GM12878 (cell line): ENCODE results near the gene ADK. TPM values are rescaled to one million over a fixed set of nuclear protein-coding genes. Genes with fewer than 3 reads are reported as not detected.

Experiments used
- ATAC-seq: fragments of 200-7000 bp; cut with Tn5 transposase; 3 replicates; pipeline ENCODE4 v1.9.1; 2020; ENCODE audit warnings: mild to moderate bottlenecking, moderate library complexity
- BruUV-seq: library from RNA; stranded (reverse); fragments of 400-500 nt; replicated peaks from 2 replicates; lab custom pipeline; 2021; lab: Mats Ljungman, UMichigan
- CTCF ChIA-PET: fragments of 300-600 bp; sonication (Branson Sonifier 250); formaldehyde crosslinking; extraction: SDS; loops from one replicate; lab custom pipeline; 2021; ENCODE audit warnings: inconsistent platforms; lab: Yijun Ruan, JAX
- POLR2A ChIA-PET: fragments of 350-600 bp; formaldehyde crosslinking; extraction: SDS; loops from one replicate; lab custom pipeline; 2021; ENCODE audit warnings: inconsistent platforms; lab: Charles Lee
- RAD21 ChIA-PET: fragments of 300-600 bp; sonication (Branson Sonifier 250); formaldehyde crosslinking; loops from one replicate; lab custom pipeline; 2023; ENCODE audit warnings: antibody characterized with exemption; ENCODE audit not compliant: unreplicated experiment; lab: Charles Lee
- SMC1A ChIA-PET: fragments of 300-600 bp; sonication (Branson Sonifier 250); formaldehyde crosslinking; loops from one replicate; lab custom pipeline; 2023; ENCODE audit not compliant: unreplicated experiment, uncharacterized antibody; lab: Charles Lee
- DNase-seq: peaks from one replicate; pipeline ENCODE4 v3.0.0-alpha.2; 2011; ENCODE audit warnings: low read depth, low spot score
- FAIRE-seq: peaks from 3 replicates; lab custom pipeline; 2011; peaks lifted over from hg19 to GRCh38; lab: Jason Lieb, UNC
- H2AFZ ChIP-seq: 2 replicates; pipeline ENCODE4 v1.6.0; 2011; ENCODE audit warnings: low read depth, low read length, control low read depth; ENCODE audit not compliant: control insufficient read depth
- H3K27ac ChIP-seq: 2 replicates; pipeline ENCODE4 v1.5.1; 2011; ENCODE audit warnings: control low read depth; ENCODE audit not compliant: control insufficient read depth, insufficient read depth
- H3K27me3 ChIP-seq, 2 experiments: replicated peaks in 1 of 2; 2 replicates each; pipeline versions ENCODE4 v1.6.0 to v1.6.1; 2011; ENCODE audit warnings: low read length in 1 of 2; ENCODE audit not compliant: control insufficient read depth in 2 of 2, insufficient read depth in 2 of 2
- H3K36me3 ChIP-seq, 2 experiments: 2 replicates each; pipeline ENCODE4 v1.5.1; 2011; ENCODE audit warnings: low read length in 1 of 2; ENCODE audit not compliant: control insufficient read depth in 2 of 2, insufficient read depth in 2 of 2
- H3K4me1 ChIP-seq: 2 replicates; pipeline ENCODE4 v1.6.1; 2011; ENCODE audit warnings: mild to moderate bottlenecking, low read length, moderate library complexity, mixed read lengths; ENCODE audit not compliant: control insufficient read depth, insufficient read depth
- H3K4me2 ChIP-seq: 2 replicates; pipeline ENCODE4 v1.6.0; 2011; ENCODE audit warnings: control low read depth; ENCODE audit not compliant: control insufficient read depth, insufficient read depth
- H3K4me3 ChIP-seq: fragments of 200-600 bp; sonication (generic); 2 replicates; pipeline ENCODE4 v1.5.1; 2016
- H3K79me2 ChIP-seq: 2 replicates; pipeline ENCODE4 v1.6.0; 2011; ENCODE audit warnings: low read length; ENCODE audit not compliant: control insufficient read depth, insufficient read depth
- H3K9ac ChIP-seq: 2 replicates; pipeline ENCODE4 v1.8.0; 2011; ENCODE audit warnings: low read length, control low read depth, mixed read lengths; ENCODE audit not compliant: control insufficient read depth, insufficient read depth
- H3K9me3 ChIP-seq: replicated peaks from 3 replicates; pipeline ENCODE4 v1.5.1; 2011; ENCODE audit warnings: mild to moderate bottlenecking, low read length; ENCODE audit not compliant: control insufficient read depth, insufficient read depth
- H4K20me1 ChIP-seq: 2 replicates; pipeline ENCODE4 v1.6.0; 2011; ENCODE audit not compliant: control insufficient read depth, insufficient read depth
- BMI1 ChIP-seq: fragments of 450-650 bp; IDR thresholded peaks from 2 replicates; pipeline ENCODE4 v1.6.1; 2016; ENCODE audit warnings: mild to moderate bottlenecking, moderate library complexity, borderline replicate concordance
- BRCA1 ChIP-seq: IDR thresholded peaks from 2 replicates; pipeline ENCODE4 v1.6.1; 2011; ENCODE audit warnings: low read depth, low read length, improper control_type of control experiment
- CEBPZ ChIP-seq: fragments of 150-350 bp; IDR thresholded peaks from 2 replicates; pipeline ENCODE4 v1.6.1; 2016; ENCODE audit warnings: low read depth, low read length
- IKZF2 ChIP-seq, 2 experiments: fragments of 450-650 bp; IDR thresholded peaks; 2 replicates each; pipeline ENCODE4 v1.6.1; 2017; ENCODE audit warnings: mild to moderate bottlenecking in 2 of 2, moderate library complexity in 2 of 2
- MYC ChIP-seq: IDR thresholded peaks from 2 replicates; pipeline ENCODE4 v1.6.1; 2011; ENCODE audit warnings: mild to moderate bottlenecking, low read length, moderate library complexity, inconsistent platforms; ENCODE audit not compliant: insufficient read depth, insufficient replicate concordance, insufficient read length, severe bottlenecking
- WGBS: methylation state at CpG from one replicate; pipeline ENCODE4 v1.1.6; 2016; ENCODE audit warnings: low lambda C conversion rate; ENCODE audit not compliant: insufficient replicate concordance, insufficient coverage; ENCODE audit errors: missing lambda C conversion rate; 5-methylcytosine and 5-hydroxymethylcytosine counted together
- in situ Hi-C: fragments of 300-500 bp; cut with MboI; formaldehyde crosslinking; loops from 9 replicates; pipeline ENCODE4 v1.14.3; 2018; ENCODE audit warnings: mixed read lengths
- intact Hi-C: fragments of 100-400 bp; cut with micrococcal nuclease; formaldehyde crosslinking; loops from one replicate; pipeline ENCODE4 v1.14.2; 2022; ENCODE audit not compliant: unreplicated experiment
- polyA plus RNA-seq, 11 experiments: library from polyadenylated mRNA; depleted of rRNA in 4 of 11; unstranded in 6 of 11; stranded (reverse) in 5 of 11; fragments of >200 nt; fragmentation: Nextera tagmentation in 4 of 11; fragmentation: Illumina TruSeq in 1 of 11; extraction: Ambion mirVana in 4 of 11; extraction: Trizol in 1 of 11; gene quantifications; 1 replicate in 1 of 11; 2 replicates in 10 of 11; pipeline versions ENCODE4 v1.2.1 to v1.2.3, GENCODE V29; 2011 to 2016; ENCODE audit warnings: inconsistent platforms in 2 of 11, missing spikeins in 2 of 11, low read depth in 1 of 11
- total RNA-seq, 4 experiments: library from RNA; depleted of rRNA in 3 of 4; stranded (reverse); fragments of >200 nt in 3 of 4; fragmentation: Illumina TruSeq in 1 of 4; extraction: Trizol in 1 of 4; gene quantifications; 2 replicates each; pipeline versions ENCODE4 v1.2.1 to v1.2.3, GENCODE V29; 2013 to 2021

ADK gene
- total and polyA plus RNA-seq, 10 of the 15 experiments (the other 5 are each of a cell fraction or from before 2014, with no cell fraction given): 42.0 to 151 (median 81.6) TPM

- TF ChIP-seq BRCA1: no peak
- no peak for TF ChIP-seq MYC
- no peak for TF ChIP-seq BMI1
- TF ChIP-seq, all 136 proteins: peak for 0
Observed at GRCh38 chr10:74450602-74451001, 299.6 kb downstream of the ADK start (continued).

- WGBS: 92% methylated on average over 1 of the region's 1 CpG
- SMC1A ChIA-PET: interaction anchor here (0.7 to 1.5 kb wide), 4 partner anchors 10 to 286 kb away, joined by 3 to 5 read pairs (median 4); no protein-coding TSS in a partner anchor
- BruUV-seq: no TSS peak
- Histone ChIP-seq H3K27me3 (no peaks in the 10 kb centered on the region), H3K9ac (no peak overlapping the region), H3K27ac (peak overlapping the region; percentile 27; the same call in 1 of the 2 replicates), H3K79me2 (no peaks in the 10 kb centered on the region), H3K4me1 (no peaks in the 10 kb centered on the region), H3K9me3 (no peaks in the 10 kb centered on the region; the same call in 1 of the 3 replicates), H3K4me2 (no peak overlapping the region), H3K4me3 (no peak overlapping the region)
- no peak for DNase-seq
- in situ Hi-C loops: no loop called here
- no peak for TF ChIP-seq CEBPZ
- TF ChIP-seq IKZF2 (IDR thresholded peaks at IDR 0.05): peak in 1 of 2 experiments; percentile 20; a peak in 1 of 4 replicates
- TF ChIP-seq, all 136 proteins: peak for 1
- ChIA-PET POLR2A (interaction anchor here (0.7 kb wide), 1 partner anchor 548 kb away, joined by 4 read pairs; no protein-coding TSS in a partner anchor), CTCF (interaction anchor here (1.4 kb wide), 1 partner anchor 21 kb away, joined by 5 read pairs; no protein-coding TSS in a partner anchor), RAD21 (interaction anchor here (0.7 to 0.9 kb wide), 3 partner anchors 133 to 583 kb away, joined by 3 to 5 read pairs (median 4); no protein-coding TSS in a partner anchor)
- no peaks in the 10 kb centered on the region; a peak in 1 of 4 replicates for H3K36me3 ChIP-seq
- H2AFZ ChIP-seq: no peak overlapping the region
- intact Hi-C loops: no loop called here
- H4K20me1 ChIP-seq: no peaks in the 10 kb centered on the region
- ATAC-seq: no peak
- FAIRE-seq: peak; percentile 23
Observed at GRCh38 chr10:74451127-74451829, 300.3 kb downstream of the ADK start.
